ENCODE data around the gene CACNA1B. TPM values are rescaled to one million over a fixed set of nuclear protein-coding genes. Genes with fewer than 3 reads are reported as not detected.

The CACNA1B gene
- total RNA-seq, 6 experiments from 2014 or later = not detected

DNA sequence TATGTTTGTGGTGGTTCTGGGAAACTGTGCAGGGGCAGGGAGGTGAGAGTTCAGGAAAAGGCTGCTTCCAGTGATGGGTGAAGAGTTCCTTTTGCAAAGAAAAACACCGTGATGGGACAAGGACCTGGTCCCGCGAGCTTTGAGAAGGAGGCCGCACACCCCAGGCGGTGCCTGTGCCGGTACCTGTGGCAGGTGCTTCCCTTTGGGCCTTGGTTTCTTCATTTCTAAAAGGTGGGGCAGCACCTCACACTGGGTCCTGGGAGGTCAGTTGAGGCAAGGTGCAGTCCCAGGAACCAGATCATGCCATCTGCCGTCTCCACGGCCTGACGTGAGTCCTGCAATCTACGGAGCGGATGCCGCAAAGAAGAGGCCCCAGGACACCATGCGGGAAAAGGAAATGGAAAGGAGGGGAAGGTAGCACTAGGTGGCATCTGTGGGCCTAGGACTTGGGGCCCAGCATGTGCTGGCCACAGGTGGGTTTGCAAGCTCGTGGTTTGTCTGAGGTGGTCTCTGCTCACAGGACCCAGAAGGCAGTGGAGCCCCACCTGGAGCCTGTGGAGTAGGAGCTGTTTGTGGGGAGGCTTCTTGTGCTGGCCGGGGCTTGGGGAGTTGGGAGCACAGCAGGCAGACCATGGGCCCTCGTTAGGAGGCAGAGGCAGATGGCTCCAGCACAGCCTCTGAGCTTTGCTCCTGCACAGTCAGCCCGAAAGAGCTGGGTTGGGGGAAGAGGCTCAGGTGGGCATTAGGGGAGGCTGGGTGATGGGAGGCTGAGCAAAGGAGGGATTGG lies 131.6 kb downstream of the CACNA1B start:
- no peak for DNase-seq
- TF ChIP-seq, protein P1, sequence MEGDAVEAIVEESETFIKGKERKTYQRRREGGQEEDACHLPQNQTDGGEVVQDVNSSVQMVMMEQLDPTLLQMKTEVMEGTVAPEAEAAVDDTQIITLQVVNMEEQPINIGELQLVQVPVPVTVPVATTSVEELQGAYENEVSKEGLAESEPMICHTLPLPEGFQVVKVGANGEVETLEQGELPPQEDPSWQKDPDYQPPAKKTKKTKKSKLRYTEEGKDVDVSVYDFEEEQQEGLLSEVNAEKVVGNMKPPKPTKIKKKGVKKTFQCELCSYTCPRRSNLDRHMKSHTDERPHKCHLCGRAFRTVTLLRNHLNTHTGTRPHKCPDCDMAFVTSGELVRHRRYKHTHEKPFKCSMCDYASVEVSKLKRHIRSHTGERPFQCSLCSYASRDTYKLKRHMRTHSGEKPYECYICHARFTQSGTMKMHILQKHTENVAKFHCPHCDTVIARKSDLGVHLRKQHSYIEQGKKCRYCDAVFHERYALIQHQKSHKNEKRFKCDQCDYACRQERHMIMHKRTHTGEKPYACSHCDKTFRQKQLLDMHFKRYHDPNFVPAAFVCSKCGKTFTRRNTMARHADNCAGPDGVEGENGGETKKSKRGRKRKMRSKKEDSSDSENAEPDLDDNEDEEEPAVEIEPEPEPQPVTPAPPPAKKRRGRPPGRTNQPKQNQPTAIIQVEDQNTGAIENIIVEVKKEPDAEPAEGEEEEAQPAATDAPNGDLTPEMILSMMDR (IDR thresholded peaks at IDR 0.05) = no peak
- no peak overlapping the region for H3K27ac Mint-ChIP-seq
- no peak overlapping the region for H3K4me3 Mint-ChIP-seq
- peaks cover 61% of the 10 kb centered on the region for H3K9me3 Mint-ChIP-seq
- no peaks in the 10 kb centered on the region for H3K4me1 Mint-ChIP-seq (ENCODE audit: low read depth)
- H3K36me3 Mint-ChIP-seq (ENCODE audit: low read depth) = peaks cover 5% of the 10 kb centered on the region; the same call in 1 of the 2 replicates
- peaks cover 3% of the 10 kb centered on the region for H3K27me3 Mint-ChIP-seq (ENCODE audit: insufficient read depth)

DNA sequence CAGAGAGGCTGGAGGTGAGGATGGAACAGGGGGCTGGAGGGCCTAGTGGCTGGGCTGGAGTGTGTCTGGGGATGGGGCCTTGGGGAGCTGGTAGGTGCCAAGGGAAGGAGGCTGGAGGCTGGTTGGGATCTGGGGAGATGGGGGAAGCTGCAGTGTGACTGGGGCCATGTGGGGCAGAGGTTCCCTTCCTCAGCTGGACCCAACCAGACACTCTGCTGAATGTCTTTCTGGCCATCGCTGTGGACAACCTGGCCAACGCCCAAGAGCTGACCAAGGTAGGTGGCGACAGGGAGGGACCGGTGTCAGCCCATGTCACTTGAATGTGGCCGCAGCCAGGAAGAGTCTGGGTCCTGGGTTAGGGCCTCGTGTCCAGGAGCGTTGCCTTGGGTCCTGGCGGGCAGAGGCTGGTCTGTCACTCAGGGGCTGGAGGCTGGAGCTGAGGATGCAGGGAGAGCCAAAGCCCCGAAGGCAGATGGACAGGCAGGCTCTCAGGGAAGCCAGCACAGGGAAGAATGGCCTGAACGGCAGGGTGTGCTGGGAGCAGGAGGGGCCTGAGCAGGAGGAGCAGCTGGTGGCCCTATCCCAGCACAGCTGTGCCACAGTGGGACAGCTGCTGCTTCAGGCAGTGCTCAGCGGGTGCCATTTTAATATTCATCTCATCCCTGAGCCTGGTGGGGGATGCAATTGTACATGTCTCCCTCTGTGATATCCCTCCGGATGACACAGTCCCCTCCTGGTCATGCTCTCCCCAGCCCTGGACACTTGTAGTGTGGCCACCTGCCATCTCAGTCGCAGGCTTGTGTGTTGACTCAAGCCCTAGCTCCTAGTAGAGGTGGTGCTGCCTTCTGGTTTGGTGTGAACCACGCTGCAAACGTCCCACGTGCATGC lies 132.5 kb downstream of the CACNA1B start:
- Mint-ChIP-seq H3K4me3 (no peak overlapping the region), H3K9me3 (peaks cover 66% of the 10 kb centered on the region), H3K27me3 (ENCODE audit: insufficient read depth) (peaks cover 3% of the 10 kb centered on the region), H3K4me1 (ENCODE audit: low read depth) (no peaks in the 10 kb centered on the region), H3K36me3 (ENCODE audit: low read depth) (peaks cover 5% of the 10 kb centered on the region; the same call in 1 of the 2 replicates), H3K27ac (no peak overlapping the region)
- DNase-seq = no peak
- TF ChIP-seq, protein P1 (IDR thresholded peaks at IDR 0.05) = no peak

DNA sequence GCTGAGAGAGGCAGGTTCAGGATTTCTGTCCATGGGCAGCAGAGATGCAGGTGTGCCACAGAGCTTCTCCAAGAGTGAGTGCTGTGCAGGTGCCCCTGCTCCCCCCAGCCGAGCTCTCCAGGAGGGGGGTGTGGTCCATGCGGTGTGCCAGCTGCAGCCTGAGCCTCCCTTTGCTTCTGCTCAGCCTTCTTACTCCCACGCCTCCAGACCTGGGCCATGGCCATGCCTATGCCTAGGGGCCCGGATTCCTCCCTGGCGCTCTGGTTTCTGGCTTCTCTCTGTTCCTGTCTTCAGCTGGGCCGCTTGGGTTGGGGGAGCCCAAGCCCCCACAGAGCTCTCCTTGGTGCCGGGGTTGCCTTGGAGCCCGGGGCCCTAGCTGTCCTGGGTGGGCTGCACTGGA lies 133.3 kb downstream of the CACNA1B start:
- H3K27ac Mint-ChIP-seq = no peak overlapping the region
- H3K36me3 Mint-ChIP-seq (ENCODE audit: low read depth) = peaks cover 5% of the 10 kb centered on the region; the same call in 1 of the 2 replicates
- no peak for DNase-seq
- H3K27me3 Mint-ChIP-seq (ENCODE audit: insufficient read depth) = peaks cover 3% of the 10 kb centered on the region
- H3K4me3 Mint-ChIP-seq = no peak overlapping the region
- H3K4me1 Mint-ChIP-seq (ENCODE audit: low read depth) = no peaks in the 10 kb centered on the region
- TF ChIP-seq, protein P1 (IDR thresholded peaks at IDR 0.05) = no peak
- H3K9me3 Mint-ChIP-seq = peaks cover 65% of the 10 kb centered on the region

DNA sequence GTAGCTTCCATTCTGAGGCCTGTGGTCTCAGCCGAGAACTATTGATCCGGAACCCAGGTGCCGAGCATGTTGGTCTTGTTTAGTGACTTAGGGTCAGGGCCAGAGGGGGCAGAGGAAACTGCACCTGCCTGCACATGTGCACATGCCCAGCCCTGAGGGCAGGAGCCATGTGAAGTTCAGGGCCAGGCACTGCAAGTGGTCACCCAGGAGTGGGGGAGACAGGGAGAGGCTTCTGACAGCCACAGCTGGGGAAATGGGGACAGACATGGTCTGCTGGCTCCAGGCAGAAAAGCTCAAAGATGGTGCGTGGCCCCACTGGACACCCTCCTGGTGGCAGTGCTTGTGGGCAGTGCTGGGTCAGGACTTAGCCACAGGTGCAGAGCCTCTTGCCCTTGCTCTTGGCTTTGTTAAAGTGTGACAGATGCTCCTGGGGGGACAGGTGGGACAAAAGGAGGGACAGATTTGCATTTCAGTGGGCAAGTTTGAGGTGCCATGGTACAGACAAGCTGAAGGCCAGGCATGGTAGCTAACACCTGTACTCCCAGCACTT lies 134.4 kb downstream of the CACNA1B start:
- H3K36me3 Mint-ChIP-seq (ENCODE audit: low read depth) = no peaks in the 10 kb centered on the region
- H3K9me3 Mint-ChIP-seq = peaks cover 62% of the 10 kb centered on the region
- peaks cover 3% of the 10 kb centered on the region for H3K27me3 Mint-ChIP-seq (ENCODE audit: insufficient read depth)
- no peaks in the 10 kb centered on the region for H3K4me1 Mint-ChIP-seq (ENCODE audit: low read depth)
- no peak overlapping the region for H3K27ac Mint-ChIP-seq
- DNase-seq = no peak
- TF ChIP-seq, protein P1 (IDR thresholded peaks at IDR 0.05) = no peak
- H3K4me3 Mint-ChIP-seq = no peak overlapping the region

DNA sequence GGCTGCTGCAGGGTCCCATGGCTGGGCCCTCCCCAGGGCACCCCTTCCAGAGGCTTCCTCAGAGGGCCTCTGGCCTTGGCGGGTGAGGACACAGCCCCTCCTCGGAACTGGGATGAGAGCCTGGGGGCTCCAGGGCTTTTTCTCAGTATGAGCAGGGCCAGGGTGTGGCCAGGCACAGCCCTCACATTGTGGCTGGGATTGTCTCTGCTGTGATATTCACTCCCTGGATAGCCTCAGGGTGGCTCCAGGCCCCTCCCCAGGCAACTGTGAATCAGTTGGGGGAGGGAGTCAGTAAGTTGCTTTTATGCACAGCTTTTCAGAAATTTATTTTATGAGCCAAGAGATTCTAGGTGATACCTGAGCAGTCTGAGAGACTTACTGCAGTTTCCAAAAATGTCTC lies 135.7 kb downstream of the CACNA1B start:
- Mint-ChIP-seq H3K9me3 (peaks cover 56% of the 10 kb centered on the region), H3K27ac (no peak overlapping the region), H3K4me1 (ENCODE audit: low read depth) (no peaks in the 10 kb centered on the region), H3K27me3 (ENCODE audit: insufficient read depth) (peaks cover 3% of the 10 kb centered on the region), H3K4me3 (no peak overlapping the region), H3K36me3 (ENCODE audit: low read depth) (no peaks in the 10 kb centered on the region)
- TF ChIP-seq, protein P1 (IDR thresholded peaks at IDR 0.05) = no peak
- DNase-seq = no peak

Measured in HFFc6 (cell line).